ENCODE data around the gene FN1.
A peak's percentile ranks its signal among the peaks of the same experiment; 100 is the strongest.

The FN1 gene

GRCh38 chr2:215324811-215325210, 111.1 kb downstream of the FN1 start:
- no peak for DNase-seq

GRCh38 chr2:215320679-215321078, 115.2 kb downstream of the FN1 start:
- DNase-seq, result no peak

- no peak for DNase-seq
These were observed 115.8 kb downstream of the FN1 start for GRCh38 chr2:215320102-215320501.

- DNase-seq, result no peak
These were observed 116.4 kb downstream of the FN1 start for GRCh38 chr2:215319500-215319899.

- no peak for DNase-seq
These were observed 119.5 kb downstream of the FN1 start for GRCh38 chr2:215316336-215316735.

- no peak for DNase-seq
These were observed 120.6 kb downstream of the FN1 start for GRCh38 chr2:215315301-215315700.

- no peak for DNase-seq
These were observed 121.0 kb downstream of the FN1 start for GRCh38 chr2:215314896-215315295.

GRCh38 chr2:215313255-215313613, 122.6 kb downstream of the FN1 start:
- no peak for DNase-seq

- DNase-seq, result peak; percentile 87
These were observed 124.1 kb downstream of the FN1 start, which contains the start of gene ATIC for GRCh38 chr2:215311625-215312396. Gene ATIC, plus strand, starts transcription at chr2:215312059. Its CDS starts 84 bp downstream, at chr2:215312143.

GRCh38 chr2:215311259-215311624, 124.6 kb downstream of the FN1 start:
- peak; percentile 19 for DNase-seq
